ENCODE results near the gene TIMM10B.

- TF ChIP-seq NFYB (CRISPR knock-in tag; IDR thresholded peaks at IDR 0.05), result no peak
- TF ChIP-seq, protein P1, sequence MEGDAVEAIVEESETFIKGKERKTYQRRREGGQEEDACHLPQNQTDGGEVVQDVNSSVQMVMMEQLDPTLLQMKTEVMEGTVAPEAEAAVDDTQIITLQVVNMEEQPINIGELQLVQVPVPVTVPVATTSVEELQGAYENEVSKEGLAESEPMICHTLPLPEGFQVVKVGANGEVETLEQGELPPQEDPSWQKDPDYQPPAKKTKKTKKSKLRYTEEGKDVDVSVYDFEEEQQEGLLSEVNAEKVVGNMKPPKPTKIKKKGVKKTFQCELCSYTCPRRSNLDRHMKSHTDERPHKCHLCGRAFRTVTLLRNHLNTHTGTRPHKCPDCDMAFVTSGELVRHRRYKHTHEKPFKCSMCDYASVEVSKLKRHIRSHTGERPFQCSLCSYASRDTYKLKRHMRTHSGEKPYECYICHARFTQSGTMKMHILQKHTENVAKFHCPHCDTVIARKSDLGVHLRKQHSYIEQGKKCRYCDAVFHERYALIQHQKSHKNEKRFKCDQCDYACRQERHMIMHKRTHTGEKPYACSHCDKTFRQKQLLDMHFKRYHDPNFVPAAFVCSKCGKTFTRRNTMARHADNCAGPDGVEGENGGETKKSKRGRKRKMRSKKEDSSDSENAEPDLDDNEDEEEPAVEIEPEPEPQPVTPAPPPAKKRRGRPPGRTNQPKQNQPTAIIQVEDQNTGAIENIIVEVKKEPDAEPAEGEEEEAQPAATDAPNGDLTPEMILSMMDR (CRISPR knock-in tag; IDR thresholded peaks at IDR 0.05), result no peak
- TF ChIP-seq POLR2AphosphoS5 (IDR thresholded peaks at IDR 0.05; ENCODE audit: low read depth, low read length), result no peak
- TF ChIP-seq THAP8 (CRISPR knock-in tag; IDR thresholded peaks at IDR 0.05; ENCODE audit: borderline replicate concordance), result no peak
- no peak for TF ChIP-seq HDAC2 (CRISPR knock-in tag; IDR thresholded peaks at IDR 0.05)
- no peak for TF ChIP-seq ZNF513 (CRISPR knock-in tag; conservative IDR thresholded peaks at IDR 0.05)
- TF ChIP-seq PHF5A (CRISPR knock-in tag; IDR thresholded peaks at IDR 0.05; ENCODE audit: low read depth, unreplicated experiment), result no peak
These were observed 22.9 kb downstream of the TIMM10B start for GRCh38 chr11:6504166-6504565.
